Peyer's patch (tissue), 4 donors: Measurements from ENCODE around the gene DOCK9.

Source experiments
- POLR2A ChIP-seq, 2 donors: fragments of 450-650 bp; IDR thresholded peaks; one replicate each; pipeline ENCODE4 v1.5.1; 2017; ENCODE audit warnings: antibody characterized with exemption in 2 of 2, mild to moderate bottlenecking in 2 of 2, moderate library complexity in 2 of 2
- TF ChIP-seq, protein P1 (sequence below), 6 experiments: fragments of 450-650 bp in 4 of 6; fragments of 200-600 bp in 2 of 6; sonication (generic) in 1 of 6; IDR thresholded peaks; one replicate each; pipeline ENCODE4 v1.5.1; 2017 to 2019; ENCODE audit warnings: antibody characterized with exemption in 6 of 6, mild to moderate bottlenecking in 3 of 6, moderate library complexity in 1 of 6

DNA sequence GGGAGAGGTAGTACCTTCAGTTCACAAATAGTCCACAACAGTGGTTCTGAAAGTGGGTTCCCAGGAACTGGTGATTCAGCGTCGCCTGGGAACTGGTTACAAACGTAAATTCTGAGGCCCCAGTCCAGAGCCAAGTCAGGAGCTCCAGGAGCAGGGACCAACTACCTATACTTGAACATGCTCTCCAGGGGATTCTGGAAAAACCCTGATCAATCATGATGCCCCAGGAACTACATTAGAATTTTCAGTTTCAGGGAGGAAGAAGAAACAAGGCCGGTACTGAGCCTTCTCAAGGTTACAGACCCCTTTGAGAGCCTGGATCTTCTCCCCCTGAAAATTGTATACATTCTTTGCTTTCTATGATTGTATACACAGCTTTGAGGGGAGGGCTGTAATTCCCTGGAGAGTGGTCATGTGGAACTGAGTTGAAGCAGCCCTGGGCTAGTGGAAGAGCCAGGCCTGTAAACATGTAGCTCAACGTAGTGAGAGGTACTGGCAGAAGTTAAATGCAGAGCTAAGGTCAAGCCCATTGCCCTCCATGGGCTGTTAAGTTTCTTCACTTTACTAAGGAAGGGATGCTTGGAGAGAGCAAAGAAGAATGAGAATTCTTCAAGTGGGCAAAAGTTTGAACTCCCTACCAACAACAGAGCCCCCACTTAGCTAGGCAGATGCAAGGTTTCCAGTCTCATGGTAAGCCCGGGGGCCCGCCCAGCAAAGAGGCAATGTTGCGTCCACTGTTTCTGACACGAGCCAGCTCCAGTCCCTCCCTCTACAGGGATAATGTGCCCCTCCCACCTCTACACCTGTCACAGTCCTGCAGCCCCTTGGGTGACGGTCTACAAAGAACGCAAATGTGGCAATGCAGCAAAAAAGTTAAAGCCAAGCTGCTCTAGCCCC lies 17.0 kb downstream of the DOCK9 start:
- TF ChIP-seq, protein P1, sequence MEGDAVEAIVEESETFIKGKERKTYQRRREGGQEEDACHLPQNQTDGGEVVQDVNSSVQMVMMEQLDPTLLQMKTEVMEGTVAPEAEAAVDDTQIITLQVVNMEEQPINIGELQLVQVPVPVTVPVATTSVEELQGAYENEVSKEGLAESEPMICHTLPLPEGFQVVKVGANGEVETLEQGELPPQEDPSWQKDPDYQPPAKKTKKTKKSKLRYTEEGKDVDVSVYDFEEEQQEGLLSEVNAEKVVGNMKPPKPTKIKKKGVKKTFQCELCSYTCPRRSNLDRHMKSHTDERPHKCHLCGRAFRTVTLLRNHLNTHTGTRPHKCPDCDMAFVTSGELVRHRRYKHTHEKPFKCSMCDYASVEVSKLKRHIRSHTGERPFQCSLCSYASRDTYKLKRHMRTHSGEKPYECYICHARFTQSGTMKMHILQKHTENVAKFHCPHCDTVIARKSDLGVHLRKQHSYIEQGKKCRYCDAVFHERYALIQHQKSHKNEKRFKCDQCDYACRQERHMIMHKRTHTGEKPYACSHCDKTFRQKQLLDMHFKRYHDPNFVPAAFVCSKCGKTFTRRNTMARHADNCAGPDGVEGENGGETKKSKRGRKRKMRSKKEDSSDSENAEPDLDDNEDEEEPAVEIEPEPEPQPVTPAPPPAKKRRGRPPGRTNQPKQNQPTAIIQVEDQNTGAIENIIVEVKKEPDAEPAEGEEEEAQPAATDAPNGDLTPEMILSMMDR (IDR thresholded peaks at IDR 0.05): no peak
- TF ChIP-seq POLR2A (IDR thresholded peaks at IDR 0.05): no peak
